ENCODE measurements around the gene SMLR1. TPM values are rescaled to one million over a fixed set of nuclear protein-coding genes. Genes with fewer than 3 reads are reported as not detected.

Gene SMLR1
- total and polyA plus RNA-seq, 2 donors, result not detected

- Histone ChIP-seq H3K27ac (ENCODE audit: low read depth) (no peak overlapping the region), H3K36me3 (ENCODE audit: insufficient read depth) (no peaks in the 10 kb centered on the region), H3K4me3 (ENCODE audit: low read depth, low read length) (no peak overlapping the region), H3K4me1 (ENCODE audit: insufficient read depth) (no peaks in the 10 kb centered on the region)
- DNase-seq (ENCODE audit: extremely low spot score), result no peak
- 69% methylated on average over 8 of the region's 8 CpGs for WGBS
These were observed 45.3 kb downstream of the SMLR1 start for GRCh38 chr6:130872250-130873095.

- DNase-seq (ENCODE audit: extremely low spot score), result no peak
- no peak overlapping the region for H3K4me3 ChIP-seq (ENCODE audit: low read depth, low read length)
- no peak overlapping the region for H3K27ac ChIP-seq (ENCODE audit: low read depth)
- WGBS, result 95% methylated on average over 5 of the region's 5 CpGs
- no peaks in the 10 kb centered on the region for H3K36me3 ChIP-seq (ENCODE audit: insufficient read depth)
- H3K4me1 ChIP-seq (ENCODE audit: insufficient read depth), result no peaks in the 10 kb centered on the region
These were observed 46.5 kb downstream of the SMLR1 start for GRCh38 chr6:130873746-130874145.

- no peak overlapping the region for H3K4me3 ChIP-seq (ENCODE audit: low read depth, low read length)
- DNase-seq (ENCODE audit: extremely low spot score), result no peak
- no peaks in the 10 kb centered on the region for H3K36me3 ChIP-seq (ENCODE audit: insufficient read depth)
- H3K4me1 ChIP-seq (ENCODE audit: insufficient read depth), result no peaks in the 10 kb centered on the region
- WGBS, result 92% methylated on average over 6 of the region's 6 CpGs
- H3K27ac ChIP-seq (ENCODE audit: low read depth), result no peak overlapping the region
These were observed 52.6 kb downstream of the SMLR1 start for GRCh38 chr6:130879826-130880225.

GRCh38 chr6:130882370-130882769 is 55.2 kb downstream of the SMLR1 start:
- no peak for DNase-seq (ENCODE audit: extremely low spot score)
- Histone ChIP-seq H3K4me3 (ENCODE audit: low read depth, low read length) (no peak overlapping the region), H3K36me3 (ENCODE audit: insufficient read depth) (no peaks in the 10 kb centered on the region), H3K27ac (ENCODE audit: low read depth) (no peak overlapping the region), H3K4me1 (ENCODE audit: insufficient read depth) (no peaks in the 10 kb centered on the region)
- WGBS, result 81% methylated on average over 4 of the region's 4 CpGs

GRCh38 chr6:130885392-130886192 is 58.4 kb downstream of the SMLR1 start:
- no peak overlapping the region for H3K4me3 ChIP-seq (ENCODE audit: low read depth, low read length)
- WGBS, result 29% methylated on average over 4 of the region's 4 CpGs
- H3K27ac ChIP-seq (ENCODE audit: low read depth), result no peak overlapping the region
- no peaks in the 10 kb centered on the region for H3K36me3 ChIP-seq (ENCODE audit: insufficient read depth)
- DNase-seq (ENCODE audit: extremely low spot score), result peak; percentile 63
- H3K4me1 ChIP-seq (ENCODE audit: insufficient read depth), result no peaks in the 10 kb centered on the region

Other genes with a start within 250 kb of the SMLR1 start
- 386 TPM for gene EPB41L2, start 235.8 kb downstream of the SMLR1 start, total RNA-seq
- gene EPB41L2, start 235.8 kb downstream of the SMLR1 start, polyA plus RNA-seq, result 47.3 TPM